CD14-positive monocyte (primary cell): ENCODE data around the gene CALHM5. TPM values are rescaled to one million over a fixed set of nuclear protein-coding genes. Genes with fewer than 3 reads are reported as not detected.

Source experiments
- DNase-seq, 3 donors: peaks; one replicate each; pipeline ENCODE4 v3.0.0-alpha.2; 2011 to 2022
- H2AFZ ChIP-seq: 2 replicates; pipeline ENCODE4 v1.6.0; 2012; ENCODE audit warnings: mild to moderate bottlenecking, low read depth, low read length, inconsistent platforms; ENCODE audit not compliant: insufficient read depth, poor library complexity, severe bottlenecking
- H3K27ac ChIP-seq, 2 donors: 1 replicate in 1 of 2; 2 replicates in 1 of 2; pipeline ENCODE4 v1.5.1; 2012 to 2013; ENCODE audit warnings: low read length in 2 of 2, control low read depth in 1 of 2, inconsistent platforms in 1 of 2, low read depth in 1 of 2, mild to moderate bottlenecking in 1 of 2
- H3K27me3 ChIP-seq, 2 donors: one replicate each; pipeline versions ENCODE4 v1.6.0 to v1.6.1; 2011 to 2013; ENCODE audit warnings: low read length in 2 of 2; ENCODE audit not compliant: control insufficient read depth in 2 of 2, insufficient read depth in 2 of 2
- H3K36me3 ChIP-seq, 2 donors: replicated peaks in 1 of 2; 1 replicate in 1 of 2; 2 replicates in 1 of 2; pipeline versions ENCODE4 v1.5.1 to v1.6.1; 2012 to 2013; ENCODE audit warnings: low read length in 2 of 2, control low read depth in 1 of 2, inconsistent platforms in 1 of 2, mild to moderate bottlenecking in 1 of 2; ENCODE audit not compliant: insufficient read depth in 2 of 2, control insufficient read depth in 1 of 2
- H3K4me1 ChIP-seq, 2 donors: 1 replicate in 1 of 2; 2 replicates in 1 of 2; pipeline versions ENCODE4 v1.5.1 to v1.6.1; 2012 to 2013; ENCODE audit warnings: low read length in 2 of 2, control low read depth in 1 of 2, inconsistent platforms in 1 of 2, mild to moderate bottlenecking in 1 of 2, moderate library complexity in 1 of 2; ENCODE audit not compliant: insufficient read depth in 2 of 2, control insufficient read depth in 1 of 2
- H3K4me2 ChIP-seq: replicated peaks from 2 replicates; pipeline ENCODE3; 2012; ENCODE audit warnings: low read length, moderate library complexity, mild to moderate bottlenecking; ENCODE audit not compliant: poor library complexity, severe bottlenecking; ENCODE audit errors: extremely low read depth
- H3K4me3 ChIP-seq, 3 experiments: fragments of 200-600 bp in 1 of 3; sonication (generic) in 1 of 3; replicated peaks in 1 of 3; 1 replicate in 2 of 3; 2 replicates in 1 of 3; pipeline ENCODE4 v1.5.1; 2011 to 2013; ENCODE audit warnings: low read length in 3 of 3, mild to moderate bottlenecking in 3 of 3, control low read depth in 2 of 3, low read depth in 2 of 3, inconsistent platforms in 1 of 3, moderate library complexity in 1 of 3
- H3K79me2 ChIP-seq: 2 replicates; pipeline ENCODE4 v1.6.0; 2012; ENCODE audit warnings: mild to moderate bottlenecking, control low read depth, inconsistent platforms, low read length, moderate library complexity; ENCODE audit not compliant: insufficient read depth
- H3K9ac ChIP-seq: 2 replicates; pipeline ENCODE4 v1.6.0; 2017; ENCODE audit warnings: low read length, mild to moderate bottlenecking; ENCODE audit not compliant: insufficient read depth, poor library complexity, severe bottlenecking
- H3K9me3 ChIP-seq, 2 donors: replicated peaks in 1 of 2; 1 replicate in 1 of 2; 2 replicates in 1 of 2; pipeline versions ENCODE4 v1.5.1 to v1.6.1; 2012 to 2013; ENCODE audit warnings: low read length in 2 of 2, control low read depth in 1 of 2; ENCODE audit not compliant: control insufficient read depth in 1 of 2, insufficient read depth in 1 of 2
- H4K20me1 ChIP-seq: 2 replicates; pipeline ENCODE4 v1.6.0; 2012; ENCODE audit warnings: mild to moderate bottlenecking, low read length, control low read depth, moderate library complexity; ENCODE audit not compliant: insufficient read depth
- H3K27ac Mint-ChIP-seq, 7 donors: one replicate each; pipeline ENCODE4 v1.8.0; 2020; ENCODE audit warnings: mild to moderate bottlenecking in 7 of 7, mixed read lengths in 7 of 7, moderate library complexity in 6 of 7, inconsistent platforms in 2 of 7
- H3K27me3 Mint-ChIP-seq, 3 donors: one replicate each; pipeline ENCODE4 v1.8.0; 2021 to 2022; ENCODE audit warnings: low read depth in 3 of 3, mild to moderate bottlenecking in 3 of 3, mixed read lengths in 3 of 3, moderate library complexity in 3 of 3, inconsistent platforms in 1 of 3
- H3K36me3 Mint-ChIP-seq, 2 donors: one replicate each; pipeline ENCODE4 v1.8.0; 2020; ENCODE audit warnings: mixed read lengths in 2 of 2, inconsistent platforms in 1 of 2, mild to moderate bottlenecking in 1 of 2
- H3K4me1 Mint-ChIP-seq: one replicate; pipeline ENCODE4 v1.8.0; 2020; ENCODE audit warnings: mild to moderate bottlenecking, mixed read lengths
- H3K4me3 Mint-ChIP-seq, 2 donors: one replicate each; pipeline ENCODE4 v1.8.0; 2020; ENCODE audit warnings: mild to moderate bottlenecking in 2 of 2, mixed read lengths in 2 of 2, moderate library complexity in 1 of 2
- H3K9me3 Mint-ChIP-seq, 7 donors: one replicate each; pipeline ENCODE4 v1.8.0; 2020 to 2022; ENCODE audit warnings: mixed read lengths in 7 of 7, mild to moderate bottlenecking in 6 of 7, moderate library complexity in 6 of 7, inconsistent platforms in 2 of 7
- CTCF ChIP-seq: fragments of 200-600 bp; IDR thresholded peaks from one replicate; pipeline ENCODE4 v1.8.0; 2022; ENCODE audit warnings: antibody characterized with exemption, mild to moderate bottlenecking
- WGBS: methylation state at CpG from one replicate; pipeline ENCODE4 v1.1.5; 2013; ENCODE audit warnings: missing lambda C conversion rate; ENCODE audit not compliant: insufficient coverage; 5-methylcytosine and 5-hydroxymethylcytosine counted together
- intact Hi-C, 2 donors: fragments of 100-400 bp; cut with micrococcal nuclease; formaldehyde crosslinking; loops; one replicate each; pipeline versions ENCODE4 v1.15.0 to v1.15.1; 2023
- polyA plus RNA-seq, 3 donors: library from polyadenylated mRNA; depleted of rRNA in 1 of 3; unstranded in 2 of 3; stranded (reverse) in 1 of 3; fragments of 300-500 nt in 2 of 3; fragments of >200 nt in 1 of 3; fragmentation: Illumina TruSeq in 2 of 3; gene quantifications; 1 replicate in 2 of 3; 2 replicates in 1 of 3; pipeline ENCODE4 v1.2.3, GENCODE V29; 2012 to 2021

Gene CALHM5
- polyA plus RNA-seq, 3 donors = 0.01 TPM; not detected in 2

DNA sequence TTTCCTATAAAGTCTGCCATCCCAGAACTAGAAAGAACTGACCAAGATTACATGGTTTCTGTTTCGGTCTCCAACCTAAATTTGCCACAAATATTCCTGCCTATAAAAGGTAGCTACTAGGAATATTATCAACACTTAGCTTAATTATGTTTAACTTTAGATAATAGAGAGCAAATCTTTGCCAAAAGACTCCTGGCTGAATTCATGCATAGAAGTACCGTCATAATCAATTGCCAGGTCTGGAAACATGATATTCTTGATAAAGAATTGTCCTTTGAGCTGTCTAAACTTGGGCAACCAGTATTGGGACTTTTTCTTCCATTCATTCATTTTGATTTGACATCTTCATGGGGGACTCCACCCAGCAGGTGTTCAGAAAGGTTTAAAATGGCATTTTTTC is 27.8 kb upstream of the CALHM5 start:
- Histone ChIP-seq H3K9ac (no peak overlapping the region), H3K4me1 (peaks cover 0 to 7% of the 10 kb centered on the region in 2 donors), H3K27me3 (no peaks in the 10 kb centered on the region), H4K20me1 (no peaks in the 10 kb centered on the region), H3K36me3 (no peaks in the 10 kb centered on the region), H3K27ac (no peak overlapping the region), H2AFZ (no peak overlapping the region), H3K4me3 (no peak overlapping the region), H3K9me3 (no peaks in the 10 kb centered on the region), H3K79me2 (no peaks in the 10 kb centered on the region), H3K4me2 (no peak overlapping the region)
- TF ChIP-seq CTCF = no peak
- Mint-ChIP-seq H3K36me3 (no peaks in the 10 kb centered on the region), H3K27ac (no peak overlapping the region), H3K4me3 (no peak overlapping the region), H3K9me3 (peaks cover 0 to 2% (median 0%) of the 10 kb centered on the region in 7 donors), H3K4me1 (peaks cover 9% of the 10 kb centered on the region), H3K27me3 (no peaks in the 10 kb centered on the region)
- DNase-seq = no peak
- intact Hi-C loops = no loop called here
- 100% methylated on average over 1 of the region's 2 CpGs for WGBS

DNA sequence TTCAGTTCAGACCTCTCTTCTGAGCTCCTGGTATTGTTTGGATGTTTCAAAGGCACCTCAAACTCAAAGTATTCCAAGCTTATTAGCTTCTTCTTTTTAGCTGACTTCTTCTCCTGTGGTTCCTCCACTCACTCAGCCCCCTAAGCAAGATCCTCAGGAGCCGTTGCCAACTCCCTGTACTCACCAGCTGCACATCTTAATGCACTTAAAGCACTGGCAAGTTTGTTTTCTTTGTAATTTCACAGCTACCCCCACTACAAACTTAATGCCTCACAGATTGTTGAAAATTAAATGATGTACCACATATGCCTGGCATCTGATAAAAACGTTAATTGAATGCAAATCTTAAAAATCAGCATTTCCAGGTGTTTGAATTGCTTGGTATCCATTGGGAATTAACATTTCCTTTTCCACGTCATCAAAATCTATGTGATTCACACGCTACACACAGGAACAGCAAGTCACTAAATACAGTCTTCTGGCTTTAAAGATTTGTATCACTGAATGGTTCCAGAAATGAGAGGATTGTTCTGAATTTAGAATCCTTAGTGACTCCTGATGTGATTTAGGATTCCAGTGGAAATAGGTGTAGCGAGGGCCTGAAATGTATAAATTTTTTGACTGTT is 25.8 kb upstream of the CALHM5 start:
- no peaks in the 10 kb centered on the region for H4K20me1 ChIP-seq
- H3K9me3 ChIP-seq = no peaks in the 10 kb centered on the region
- Mint-ChIP-seq H3K36me3 (no peaks in the 10 kb centered on the region), H3K27me3 (peaks cover 0 to 1% (median 0%) of the 10 kb centered on the region in 3 donors), H3K9me3 (peaks cover 0 to 9% (median 2%) of the 10 kb centered on the region in 7 donors), H3K4me1 (peaks cover 3% of the 10 kb centered on the region), H3K4me3 (no peak overlapping the region), H3K27ac (peak overlapping the region in 1 of 7 donors; percentile 66)
- H3K36me3 ChIP-seq = no peaks in the 10 kb centered on the region
- H3K4me2 ChIP-seq = no peak overlapping the region
- H3K4me1 ChIP-seq = no peaks in the 10 kb centered on the region
- no peak overlapping the region for H3K9ac ChIP-seq
- H3K79me2 ChIP-seq = no peaks in the 10 kb centered on the region
- H3K27me3 ChIP-seq = no peaks in the 10 kb centered on the region
- H3K4me3 ChIP-seq = no peak overlapping the region
- H2AFZ ChIP-seq = no peak overlapping the region
- no peak overlapping the region for H3K27ac ChIP-seq
- DNase-seq = no peak
- intact Hi-C loops = no loop called here
- 20% methylated on average over 1 of the region's 5 CpGs for WGBS
- TF ChIP-seq CTCF = no peak
